HEK293 (cell line): ENCODE data around the gene UCP3.
A peak's percentile ranks its signal among the peaks of the same experiment; 100 is the strongest.

Experiments
- CTCF ChIA-PET: fragments of 350-600 bp; formaldehyde crosslinking; extraction: SDS; loops from one replicate; lab custom pipeline; 2021; ENCODE audit warnings: antibody characterized with exemption; lab: Yijun Ruan, JAX
- POLR2A ChIA-PET: fragments of 300-600 bp; formaldehyde crosslinking; extraction: SDS; loops from one replicate; lab custom pipeline; 2020; ENCODE audit warnings: antibody characterized with exemption, inconsistent platforms; lab: Yijun Ruan, JAX
- H3K27ac ChIP-seq: fragments of 200-500 bp; sonication (Bioruptor generic); 2 replicates; pipeline ENCODE4 v1.5.1; 2014; ENCODE audit warnings: low read depth, low read length, control low read depth, inconsistent platforms; ENCODE audit errors: extremely low read depth
- H3K36me3 ChIP-seq, 2 experiments: fragments of 200-500 bp in 1 of 2; sonication (Bioruptor generic) in 1 of 2; 1 replicate in 1 of 2; 2 replicates in 1 of 2; pipeline ENCODE4 v1.5.1; 2014 to 2017; ENCODE audit warnings: inconsistent platforms in 2 of 2, low read length in 2 of 2; ENCODE audit not compliant: control insufficient read depth in 2 of 2, insufficient read depth in 1 of 2
- H3K4me1 ChIP-seq: fragments of 200-500 bp; sonication (Bioruptor generic); 2 replicates; pipeline ENCODE4 v1.5.1; 2014; ENCODE audit warnings: mild to moderate bottlenecking, low read length, inconsistent platforms; ENCODE audit not compliant: control insufficient read depth, insufficient read depth
- H3K4me3 ChIP-seq: 2 replicates; pipeline ENCODE4 v1.5.1; 2011; ENCODE audit warnings: low read depth, mild to moderate bottlenecking, control low read depth, low read length, moderate library complexity
- H3K9me3 ChIP-seq: fragments of 200-500 bp; sonication (Bioruptor generic); 2 replicates; pipeline ENCODE4 v1.5.1; 2014; ENCODE audit warnings: low read depth, low read length, inconsistent platforms; ENCODE audit not compliant: control insufficient read depth, insufficient read depth
- KLF10 ChIP-seq: fragments of 450-650 bp; IDR thresholded peaks from 2 replicates; pipeline ENCODE4 v1.5.1; 2018; ENCODE audit warnings: missing biosample characterization, mild to moderate bottlenecking, missing genetic modification characterization
- ZBTB17 ChIP-seq: fragments of 450-650 bp; formaldehyde crosslinking; IDR thresholded peaks from 2 replicates; pipeline ENCODE4 v1.5.1; 2016; ENCODE audit warnings: missing biosample characterization, missing genetic modification characterization
- ZFHX2 ChIP-seq: fragments of 450-650 bp; formaldehyde crosslinking; conservative IDR thresholded peaks from 2 replicates; pipeline ENCODE4 v1.5.1; 2016; ENCODE audit warnings: missing biosample characterization, missing genetic modification characterization
- ZFP37 ChIP-seq: fragments of 450-650 bp; formaldehyde crosslinking; IDR thresholded peaks from 2 replicates; pipeline ENCODE4 v1.5.1; 2016; ENCODE audit warnings: missing biosample characterization, missing genetic modification characterization
- ZIC2 ChIP-seq: fragments of 450-650 bp; formaldehyde crosslinking; IDR thresholded peaks from 2 replicates; pipeline ENCODE4 v1.5.1; 2016; ENCODE audit warnings: missing biosample characterization, missing genetic modification characterization
- ZNF140 ChIP-seq: fragments of 450-650 bp; formaldehyde crosslinking; IDR thresholded peaks from 2 replicates; pipeline ENCODE4 v1.5.1; 2016; ENCODE audit warnings: missing biosample characterization, missing genetic modification characterization
- ZNF16 ChIP-seq: fragments of 450-650 bp; formaldehyde crosslinking; IDR thresholded peaks from 2 replicates; pipeline ENCODE4 v1.5.1; 2016; ENCODE audit warnings: low read depth, missing biosample characterization, missing genetic modification characterization
- ZNF600 ChIP-seq: fragments of 450-650 bp; formaldehyde crosslinking; IDR thresholded peaks from 2 replicates; pipeline ENCODE4 v1.5.1; 2016; ENCODE audit warnings: missing biosample characterization, missing genetic modification characterization
- ZNF621 ChIP-seq: fragments of 450-650 bp; formaldehyde crosslinking; IDR thresholded peaks from 2 replicates; pipeline ENCODE4 v1.5.1; 2017; ENCODE audit warnings: missing biosample characterization, missing genetic modification characterization
- ZNF623 ChIP-seq: fragments of 450-650 bp; formaldehyde crosslinking; IDR thresholded peaks from 2 replicates; pipeline ENCODE4 v1.5.1; 2016; ENCODE audit warnings: missing biosample characterization, missing genetic modification characterization
- ZNF837 ChIP-seq: fragments of 450-650 bp; formaldehyde crosslinking; IDR thresholded peaks from 2 replicates; pipeline ENCODE4 v1.5.1; 2016; ENCODE audit warnings: missing biosample characterization, missing genetic modification characterization
- ZSCAN23 ChIP-seq: fragments of 450-650 bp; formaldehyde crosslinking; IDR thresholded peaks from 2 replicates; pipeline ENCODE4 v1.5.1; 2016; ENCODE audit warnings: missing biosample characterization, missing genetic modification characterization
- TF ChIP-seq, protein P1 (sequence below): fragments of 450-650 bp; formaldehyde crosslinking; IDR thresholded peaks from 2 replicates; pipeline ENCODE4 v1.5.1; 2016; ENCODE audit warnings: missing biosample characterization, missing genetic modification characterization, low read depth
- TF ChIP-seq, protein P2 (sequence below): fragments of 450-650 bp; formaldehyde crosslinking; IDR thresholded peaks from 2 replicates; pipeline ENCODE4 v1.5.1; 2017; ENCODE audit warnings: missing biosample characterization, missing genetic modification characterization
- TF ChIP-seq, protein P3 (sequence below): fragments of 450-650 bp; formaldehyde crosslinking; IDR thresholded peaks from 2 replicates; pipeline ENCODE4 v1.5.1; 2017; ENCODE audit warnings: missing biosample characterization, mild to moderate bottlenecking, missing genetic modification characterization, moderate library complexity
- TF ChIP-seq, protein P4 (sequence below): fragments of 450-650 bp; formaldehyde crosslinking; IDR thresholded peaks from 2 replicates; pipeline ENCODE4 v1.5.1; 2016; ENCODE audit warnings: missing biosample characterization, missing genetic modification characterization
- TF ChIP-seq, protein P5 (sequence below): fragments of 450-650 bp; formaldehyde crosslinking; IDR thresholded peaks from 2 replicates; pipeline ENCODE4 v1.5.1; 2016; ENCODE audit warnings: missing biosample characterization, missing genetic modification characterization

The UCP3 gene

DNA sequence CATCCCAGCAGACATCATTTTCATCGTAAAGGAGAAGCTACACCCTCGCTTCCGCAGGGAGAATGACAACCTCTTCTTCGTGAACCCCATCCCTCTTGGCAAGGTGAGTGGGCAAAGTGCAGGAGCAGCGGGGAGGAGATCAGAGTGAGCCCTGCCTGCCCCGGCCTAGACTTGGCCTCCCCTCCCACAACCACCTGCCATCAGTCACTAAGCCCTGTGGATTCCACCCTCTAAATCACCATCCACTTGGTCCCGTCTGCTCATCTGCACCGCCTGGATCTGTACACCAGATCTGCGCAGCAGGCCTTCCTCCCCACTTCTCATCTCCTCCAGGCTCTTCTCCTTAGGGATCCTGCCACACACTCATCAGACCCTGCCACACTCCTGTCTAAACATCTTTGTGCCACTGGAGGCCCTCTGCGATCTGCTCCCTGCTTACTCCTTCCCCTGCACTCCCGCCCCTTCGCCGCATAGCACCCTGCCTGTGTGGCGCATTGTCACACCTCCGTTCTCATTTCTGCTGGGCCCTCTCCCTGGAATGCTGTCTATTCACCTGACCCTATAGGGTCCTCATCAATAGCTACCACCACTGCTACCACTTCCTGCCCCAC, 40.4 kb downstream of the UCP3 start:
- ChIA-PET CTCF (no interaction called here), POLR2A (no interaction called here)
- H3K9me3 ChIP-seq = no peaks in the 10 kb centered on the region
- TF ChIP-seq, protein P1, sequence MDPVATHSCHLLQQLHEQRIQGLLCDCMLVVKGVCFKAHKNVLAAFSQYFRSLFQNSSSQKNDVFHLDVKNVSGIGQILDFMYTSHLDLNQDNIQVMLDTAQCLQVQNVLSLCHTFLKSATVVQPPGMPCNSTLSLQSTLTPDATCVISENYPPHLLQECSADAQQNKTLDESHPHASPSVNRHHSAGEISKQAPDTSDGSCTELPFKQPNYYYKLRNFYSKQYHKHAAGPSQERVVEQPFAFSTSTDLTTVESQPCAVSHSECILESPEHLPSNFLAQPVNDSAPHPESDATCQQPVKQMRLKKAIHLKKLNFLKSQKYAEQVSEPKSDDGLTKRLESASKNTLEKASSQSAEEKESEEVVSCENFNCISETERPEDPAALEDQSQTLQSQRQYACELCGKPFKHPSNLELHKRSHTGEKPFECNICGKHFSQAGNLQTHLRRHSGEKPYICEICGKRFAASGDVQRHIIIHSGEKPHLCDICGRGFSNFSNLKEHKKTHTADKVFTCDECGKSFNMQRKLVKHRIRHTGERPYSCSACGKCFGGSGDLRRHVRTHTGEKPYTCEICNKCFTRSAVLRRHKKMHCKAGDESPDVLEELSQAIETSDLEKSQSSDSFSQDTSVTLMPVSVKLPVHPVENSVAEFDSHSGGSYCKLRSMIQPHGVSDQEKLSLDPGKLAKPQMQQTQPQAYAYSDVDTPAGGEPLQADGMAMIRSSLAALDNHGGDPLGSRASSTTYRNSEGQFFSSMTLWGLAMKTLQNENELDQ (tag by site-specific recombination) = no peak
- peak; percentile 85 for TF ChIP-seq ZNF600 (tag by site-specific recombination)
- TF ChIP-seq ZBTB17 (tag by site-specific recombination) = peak; percentile 44; the same call in 1 of the 2 replicates
- TF ChIP-seq, all 188 proteins: peak for 2
- Histone ChIP-seq H3K36me3 (no peaks in the 10 kb centered on the region), H3K4me1 (no peaks in the 10 kb centered on the region), H3K4me3 (no peak overlapping the region), H3K27ac (no peak overlapping the region)

DNA sequence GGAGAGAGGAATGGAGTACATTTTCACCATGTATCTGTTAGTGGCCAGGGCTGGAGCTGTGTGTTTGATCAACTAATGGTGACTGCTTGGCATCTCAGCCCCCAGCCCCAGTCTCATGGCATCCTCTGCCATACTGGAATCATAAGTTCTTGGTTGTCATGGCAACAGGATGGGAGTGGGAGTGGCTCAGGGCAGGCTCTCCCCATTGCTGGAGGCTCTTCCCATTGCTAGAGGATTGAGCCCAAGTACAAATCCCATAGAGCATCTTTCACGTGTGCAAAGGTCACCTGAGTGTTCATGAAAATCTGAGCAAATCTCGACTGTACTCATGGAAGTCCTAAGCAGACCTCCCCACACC, 43.1 kb downstream of the UCP3 start:
- POLR2A ChIA-PET = no interaction called here
- no peak overlapping the region for H3K4me3 ChIP-seq
- no peaks in the 10 kb centered on the region for H3K9me3 ChIP-seq

More for the DNA sequence above, 43.1 kb downstream of the UCP3 start:
- TF ChIP-seq, protein P1 (tag by site-specific recombination) = no peak
- TF ChIP-seq ZNF16 (tag by site-specific recombination) (no peak), ZNF837 (tag by site-specific recombination) (no peak), ZNF623 (tag by site-specific recombination) (no peak), ZSCAN23 (tag by site-specific recombination) (no peak), ZNF600 (tag by site-specific recombination) (no peak), ZNF621 (no peak), ZNF140 (no peak), KLF10 (no peak), ZFHX2 (tag by site-specific recombination) (no peak), ZFP37 (no peak), ZIC2 (tag by site-specific recombination) (no peak)
- TF ChIP-seq, protein P2, sequence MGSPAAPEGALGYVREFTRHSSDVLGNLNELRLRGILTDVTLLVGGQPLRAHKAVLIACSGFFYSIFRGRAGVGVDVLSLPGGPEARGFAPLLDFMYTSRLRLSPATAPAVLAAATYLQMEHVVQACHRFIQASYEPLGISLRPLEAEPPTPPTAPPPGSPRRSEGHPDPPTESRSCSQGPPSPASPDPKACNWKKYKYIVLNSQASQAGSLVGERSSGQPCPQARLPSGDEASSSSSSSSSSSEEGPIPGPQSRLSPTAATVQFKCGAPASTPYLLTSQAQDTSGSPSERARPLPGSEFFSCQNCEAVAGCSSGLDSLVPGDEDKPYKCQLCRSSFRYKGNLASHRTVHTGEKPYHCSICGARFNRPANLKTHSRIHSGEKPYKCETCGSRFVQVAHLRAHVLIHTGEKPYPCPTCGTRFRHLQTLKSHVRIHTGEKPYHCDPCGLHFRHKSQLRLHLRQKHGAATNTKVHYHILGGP (tag by site-specific recombination) = no peak
- TF ChIP-seq, protein P3, sequence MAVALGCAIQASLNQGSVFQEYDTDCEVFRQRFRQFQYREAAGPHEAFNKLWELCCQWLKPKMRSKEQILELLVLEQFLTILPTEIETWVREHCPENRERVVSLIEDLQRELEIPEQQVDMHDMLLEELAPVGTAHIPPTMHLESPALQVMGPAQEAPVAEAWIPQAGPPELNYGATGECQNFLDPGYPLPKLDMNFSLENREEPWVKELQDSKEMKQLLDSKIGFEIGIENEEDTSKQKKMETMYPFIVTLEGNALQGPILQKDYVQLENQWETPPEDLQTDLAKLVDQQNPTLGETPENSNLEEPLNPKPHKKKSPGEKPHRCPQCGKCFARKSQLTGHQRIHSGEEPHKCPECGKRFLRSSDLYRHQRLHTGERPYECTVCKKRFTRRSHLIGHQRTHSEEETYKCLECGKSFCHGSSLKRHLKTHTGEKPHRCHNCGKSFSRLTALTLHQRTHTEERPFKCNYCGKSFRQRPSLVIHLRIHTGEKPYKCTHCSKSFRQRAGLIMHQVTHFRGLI (tag by site-specific recombination) = no peak
- TF ChIP-seq, protein P4, sequence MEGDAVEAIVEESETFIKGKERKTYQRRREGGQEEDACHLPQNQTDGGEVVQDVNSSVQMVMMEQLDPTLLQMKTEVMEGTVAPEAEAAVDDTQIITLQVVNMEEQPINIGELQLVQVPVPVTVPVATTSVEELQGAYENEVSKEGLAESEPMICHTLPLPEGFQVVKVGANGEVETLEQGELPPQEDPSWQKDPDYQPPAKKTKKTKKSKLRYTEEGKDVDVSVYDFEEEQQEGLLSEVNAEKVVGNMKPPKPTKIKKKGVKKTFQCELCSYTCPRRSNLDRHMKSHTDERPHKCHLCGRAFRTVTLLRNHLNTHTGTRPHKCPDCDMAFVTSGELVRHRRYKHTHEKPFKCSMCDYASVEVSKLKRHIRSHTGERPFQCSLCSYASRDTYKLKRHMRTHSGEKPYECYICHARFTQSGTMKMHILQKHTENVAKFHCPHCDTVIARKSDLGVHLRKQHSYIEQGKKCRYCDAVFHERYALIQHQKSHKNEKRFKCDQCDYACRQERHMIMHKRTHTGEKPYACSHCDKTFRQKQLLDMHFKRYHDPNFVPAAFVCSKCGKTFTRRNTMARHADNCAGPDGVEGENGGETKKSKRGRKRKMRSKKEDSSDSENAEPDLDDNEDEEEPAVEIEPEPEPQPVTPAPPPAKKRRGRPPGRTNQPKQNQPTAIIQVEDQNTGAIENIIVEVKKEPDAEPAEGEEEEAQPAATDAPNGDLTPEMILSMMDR (tag by site-specific recombination) = no peak
- TF ChIP-seq, protein P5, sequence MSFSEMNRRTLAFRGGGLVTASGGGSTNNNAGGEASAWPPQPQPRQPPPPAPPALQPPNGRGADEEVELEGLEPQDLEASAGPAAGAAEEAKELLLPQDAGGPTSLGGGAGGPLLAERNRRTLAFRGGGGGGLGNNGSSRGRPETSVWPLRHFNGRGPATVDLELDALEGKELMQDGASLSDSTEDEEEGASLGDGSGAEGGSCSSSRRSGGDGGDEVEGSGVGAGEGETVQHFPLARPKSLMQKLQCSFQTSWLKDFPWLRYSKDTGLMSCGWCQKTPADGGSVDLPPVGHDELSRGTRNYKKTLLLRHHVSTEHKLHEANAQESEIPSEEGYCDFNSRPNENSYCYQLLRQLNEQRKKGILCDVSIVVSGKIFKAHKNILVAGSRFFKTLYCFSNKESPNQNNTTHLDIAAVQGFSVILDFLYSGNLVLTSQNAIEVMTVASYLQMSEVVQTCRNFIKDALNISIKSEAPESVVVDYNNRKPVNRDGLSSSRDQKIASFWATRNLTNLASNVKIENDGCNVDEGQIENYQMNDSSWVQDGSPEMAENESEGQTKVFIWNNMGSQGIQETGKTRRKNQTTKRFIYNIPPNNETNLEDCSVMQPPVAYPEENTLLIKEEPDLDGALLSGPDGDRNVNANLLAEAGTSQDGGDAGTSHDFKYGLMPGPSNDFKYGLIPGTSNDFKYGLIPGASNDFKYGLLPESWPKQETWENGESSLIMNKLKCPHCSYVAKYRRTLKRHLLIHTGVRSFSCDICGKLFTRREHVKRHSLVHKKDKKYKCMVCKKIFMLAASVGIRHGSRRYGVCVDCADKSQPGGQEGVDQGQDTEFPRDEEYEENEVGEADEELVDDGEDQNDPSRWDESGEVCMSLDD (tag by site-specific recombination) = no peak
- Histone ChIP-seq H3K4me1 (no peaks in the 10 kb centered on the region), H3K36me3 (no peaks in the 10 kb centered on the region), H3K27ac (no peak overlapping the region)
- CTCF ChIA-PET = interaction anchor here (0.8 to 1.5 kb wide), 4 partner anchors 48 to 484 kb away, joined by 3 to 6 read pairs (median 3); no protein-coding TSS in a partner anchor
